DND-41 (cell line): ENCODE measurements around the gene GSG1L2.

Experiments
- ATAC-seq: fragments of 200-7000 bp; cut with Tn5 transposase; 3 replicates; pipeline ENCODE4 v1.9.1; 2021; ENCODE audit warnings: low read depth; ENCODE audit not compliant: insufficient read depth
- DNase-seq: peaks from one replicate; pipeline ENCODE4 v3.0.0-alpha.2; 2020
- H2AFZ ChIP-seq: 2 replicates; pipeline ENCODE4 v1.6.0; 2012; ENCODE audit warnings: low read depth, low read length
- H3K27ac ChIP-seq: 2 replicates; pipeline ENCODE4 v1.5.1; 2012; ENCODE audit warnings: low read length, inconsistent platforms
- H3K27me3 ChIP-seq: fragments of 200-600 bp; sonication (generic); 2 replicates; pipeline ENCODE4 v1.6.0; 2012; ENCODE audit warnings: low read length, mild to moderate bottlenecking, inconsistent platforms; ENCODE audit not compliant: insufficient read depth, poor library complexity
- H3K36me3 ChIP-seq: 2 replicates; pipeline ENCODE4 v1.5.1; 2012; ENCODE audit warnings: low read length, inconsistent platforms; ENCODE audit not compliant: insufficient read depth
- H3K4me1 ChIP-seq: 2 replicates; pipeline ENCODE4 v1.5.1; 2012; ENCODE audit warnings: mild to moderate bottlenecking, low read length; ENCODE audit not compliant: insufficient read depth
- H3K4me2 ChIP-seq: 2 replicates; pipeline ENCODE4 v1.6.0; 2012; ENCODE audit warnings: mild to moderate bottlenecking, moderate library complexity, low read length, inconsistent platforms; ENCODE audit not compliant: insufficient read depth
- H3K4me3 ChIP-seq, 2 experiments: fragments of 200-600 bp in 1 of 2; shearing (Covaris generic) in 1 of 2; 2 replicates each; pipeline ENCODE4 v1.5.1; 2012 to 2016; ENCODE audit warnings: inconsistent platforms in 2 of 2, low read length in 2 of 2, mild to moderate bottlenecking in 2 of 2, low read depth in 1 of 2, moderate library complexity in 1 of 2
- H3K79me2 ChIP-seq: 2 replicates; pipeline ENCODE4 v1.6.0; 2012; ENCODE audit warnings: low read length, inconsistent platforms; ENCODE audit not compliant: insufficient read depth
- H3K9ac ChIP-seq: 2 replicates; pipeline ENCODE4 v1.6.0; 2012; ENCODE audit warnings: low read depth, mild to moderate bottlenecking, inconsistent platforms, low read length, moderate library complexity
- H3K9me3 ChIP-seq: 2 replicates; pipeline ENCODE4 v1.5.1; 2012; ENCODE audit warnings: low read length, moderate library complexity, mild to moderate bottlenecking, inconsistent platforms; ENCODE audit not compliant: insufficient read depth, severe bottlenecking
- H4K20me1 ChIP-seq: 2 replicates; pipeline ENCODE4 v1.6.0; 2012; ENCODE audit warnings: low read length; ENCODE audit not compliant: insufficient read depth
- EZH2 ChIP-seq: IDR thresholded peaks from 3 replicates; pipeline ENCODE4 v1.6.1; 2012; ENCODE audit warnings: borderline replicate concordance, low read depth, mild to moderate bottlenecking, moderate library complexity, low read length, inconsistent platforms; ENCODE audit not compliant: severe bottlenecking
- TF ChIP-seq, protein P1 (sequence below): IDR thresholded peaks from 2 replicates; pipeline ENCODE4 v1.5.1; 2012; ENCODE audit warnings: borderline replicate concordance, low read length, moderate library complexity, mild to moderate bottlenecking; ENCODE audit not compliant: poor library complexity, severe bottlenecking; ENCODE audit errors: extremely low read depth

The GSG1L2 gene

DNA sequence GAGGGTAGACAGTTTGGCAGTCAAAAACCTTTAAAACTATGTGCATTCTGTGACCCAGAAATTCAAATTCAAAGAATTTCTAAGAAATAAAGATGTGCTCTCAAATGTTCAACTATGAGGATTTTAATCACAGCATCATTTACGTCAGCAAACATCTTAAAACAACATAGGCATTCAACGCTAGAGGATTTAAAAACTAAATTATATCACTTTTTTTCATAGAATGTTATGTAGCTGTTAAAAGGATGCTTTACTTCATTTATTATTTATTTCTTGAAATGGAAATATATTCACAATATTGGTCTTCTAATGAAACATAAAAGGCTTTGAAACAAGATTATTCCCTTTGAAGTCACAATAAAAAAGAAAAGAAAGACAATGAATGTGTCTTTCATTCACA lies 7.5 kb upstream of the GSG1L2 start:
- ATAC-seq (no peak), DNase-seq (no peak)
- no peaks in the 10 kb centered on the region for H3K4me1 ChIP-seq
- H4K20me1 ChIP-seq: no peaks in the 10 kb centered on the region
- H3K27me3 ChIP-seq: peaks cover 4% of the 10 kb centered on the region
- H2AFZ ChIP-seq: no peak overlapping the region
- no peak overlapping the region for H3K9ac ChIP-seq
- H3K4me3 ChIP-seq: no peak overlapping the region
- no peaks in the 10 kb centered on the region for H3K9me3 ChIP-seq
- H3K79me2 ChIP-seq: no peaks in the 10 kb centered on the region
- H3K36me3 ChIP-seq: no peaks in the 10 kb centered on the region
- no peak overlapping the region for H3K27ac ChIP-seq
- no peak overlapping the region for H3K4me2 ChIP-seq
- TF ChIP-seq, protein P1, sequence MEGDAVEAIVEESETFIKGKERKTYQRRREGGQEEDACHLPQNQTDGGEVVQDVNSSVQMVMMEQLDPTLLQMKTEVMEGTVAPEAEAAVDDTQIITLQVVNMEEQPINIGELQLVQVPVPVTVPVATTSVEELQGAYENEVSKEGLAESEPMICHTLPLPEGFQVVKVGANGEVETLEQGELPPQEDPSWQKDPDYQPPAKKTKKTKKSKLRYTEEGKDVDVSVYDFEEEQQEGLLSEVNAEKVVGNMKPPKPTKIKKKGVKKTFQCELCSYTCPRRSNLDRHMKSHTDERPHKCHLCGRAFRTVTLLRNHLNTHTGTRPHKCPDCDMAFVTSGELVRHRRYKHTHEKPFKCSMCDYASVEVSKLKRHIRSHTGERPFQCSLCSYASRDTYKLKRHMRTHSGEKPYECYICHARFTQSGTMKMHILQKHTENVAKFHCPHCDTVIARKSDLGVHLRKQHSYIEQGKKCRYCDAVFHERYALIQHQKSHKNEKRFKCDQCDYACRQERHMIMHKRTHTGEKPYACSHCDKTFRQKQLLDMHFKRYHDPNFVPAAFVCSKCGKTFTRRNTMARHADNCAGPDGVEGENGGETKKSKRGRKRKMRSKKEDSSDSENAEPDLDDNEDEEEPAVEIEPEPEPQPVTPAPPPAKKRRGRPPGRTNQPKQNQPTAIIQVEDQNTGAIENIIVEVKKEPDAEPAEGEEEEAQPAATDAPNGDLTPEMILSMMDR: no peak
- no peak for TF ChIP-seq EZH2

DNA sequence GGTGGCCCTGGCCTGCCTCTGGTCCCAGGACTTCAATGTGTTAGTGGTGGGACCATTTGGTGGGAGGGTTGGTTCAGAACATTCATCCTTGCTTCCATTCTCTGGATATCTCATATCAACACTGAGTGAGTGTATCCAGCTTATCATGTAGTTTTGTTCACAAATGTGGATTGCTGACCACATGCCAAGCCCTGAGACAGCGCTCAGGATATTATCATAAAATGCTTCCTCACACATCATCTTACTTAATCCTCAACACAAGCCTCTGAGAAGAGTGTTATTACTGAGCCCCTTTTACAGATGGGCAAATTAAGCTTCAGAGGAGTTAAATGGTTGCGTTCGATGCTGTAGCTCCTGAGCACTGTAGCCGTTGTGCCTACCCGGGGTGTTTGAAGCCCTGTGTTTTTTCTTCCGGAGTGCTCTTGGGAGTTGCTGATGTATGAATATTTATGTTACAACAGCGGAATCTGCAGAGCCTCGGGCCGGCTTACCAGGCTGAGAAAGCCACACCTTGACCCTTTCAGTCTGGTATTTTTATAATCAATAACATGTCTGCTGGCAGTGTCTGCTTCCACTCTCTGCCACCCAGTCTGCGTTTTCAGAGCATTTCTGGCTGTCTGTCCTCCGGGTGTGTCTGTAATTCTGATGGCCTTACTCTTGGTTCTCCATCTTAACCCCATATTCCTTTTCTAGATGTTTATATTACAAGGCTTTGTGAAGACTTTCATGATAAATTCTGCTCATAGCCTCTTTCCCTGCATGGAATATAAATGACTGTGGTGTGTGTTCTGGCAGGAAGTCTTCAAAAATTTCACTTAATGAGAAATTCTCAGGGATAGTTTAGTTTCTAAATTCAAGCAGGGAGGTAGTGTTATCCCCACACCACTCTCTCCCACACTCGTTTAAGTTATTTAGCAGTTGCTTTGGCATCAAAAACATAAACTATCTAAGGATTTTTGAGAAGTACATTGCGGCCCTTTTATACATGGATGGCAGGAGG lies 6.7 kb upstream of the GSG1L2 start:
- DNase-seq: no peak
- Histone ChIP-seq H3K27ac (no peak overlapping the region), H3K4me3 (no peak overlapping the region), H3K4me2 (no peak overlapping the region), H3K79me2 (no peaks in the 10 kb centered on the region), H3K36me3 (no peaks in the 10 kb centered on the region), H3K9me3 (no peaks in the 10 kb centered on the region), H3K4me1 (no peaks in the 10 kb centered on the region), H3K9ac (no peak overlapping the region), H2AFZ (no peak overlapping the region), H3K27me3 (peaks cover 4% of the 10 kb centered on the region), H4K20me1 (no peaks in the 10 kb centered on the region; the same call in 1 of the 2 replicates)
- TF ChIP-seq, protein P1: no peak
- TF ChIP-seq EZH2: no peak
- ATAC-seq: no peak

DNA sequence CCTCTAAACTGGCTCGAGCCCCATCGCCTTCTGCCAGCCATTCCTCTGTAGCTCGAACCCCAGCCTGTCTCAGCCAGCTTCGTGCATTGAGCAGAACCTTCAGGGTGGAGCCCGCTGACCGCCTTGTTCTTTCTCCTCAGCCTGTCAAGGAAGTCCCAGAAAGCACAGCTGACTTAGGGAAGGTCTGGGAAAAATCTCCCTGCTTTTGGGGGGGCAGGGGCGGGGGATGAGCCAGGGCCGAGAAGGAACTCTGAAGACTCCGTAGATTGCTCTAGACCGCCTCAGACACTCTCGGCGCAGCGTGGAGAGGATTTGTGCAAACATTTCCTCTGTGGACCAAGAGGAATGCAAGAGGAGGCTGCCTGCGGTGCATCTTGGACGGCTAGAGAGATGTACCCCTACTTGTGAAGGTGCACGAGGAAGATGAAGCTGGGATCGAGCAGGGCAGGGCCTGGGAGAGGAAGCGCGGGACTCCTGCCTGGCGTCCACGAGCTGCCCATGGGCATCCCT lies 3.8 kb upstream of the GSG1L2 start, which contains the start of gene GLP2R:
TSS of gene GLP2R (plus strand) at position 284 of the 510 bp plus-strand sequence. CDS start at position 424, 140 bp downstream.
- H3K9me3 ChIP-seq: no peaks in the 10 kb centered on the region
- no peak within 1 kb of the TSS for H3K27ac ChIP-seq
- H2AFZ ChIP-seq: no peak within 1 kb of the TSS
- no peak within 1 kb of the TSS for H3K4me3 ChIP-seq
- no peaks in the 10 kb centered on the region for H3K4me1 ChIP-seq
- no peak within 1 kb of the TSS for H3K9ac ChIP-seq
- H3K4me2 ChIP-seq: no peak within 1 kb of the TSS
- no peaks in the 10 kb centered on the region for H3K79me2 ChIP-seq
- ATAC-seq: no peak
- TF ChIP-seq, protein P1: no peak
- no peak for TF ChIP-seq EZH2
- H4K20me1 ChIP-seq: no peaks in the 10 kb centered on the region; the same call in 1 of the 2 replicates
- H3K27me3 ChIP-seq: peaks cover 4% of the 10 kb centered on the region
- H3K36me3 ChIP-seq: no peaks in the 10 kb centered on the region
- DNase-seq: no peak
